Endothelial cell of hepatic sinusoid (primary cell): ENCODE measurements around the gene ZNF277.
"Not testable (repeated sequence)": the region's sequence is repeated elsewhere in the genome, so short reads cannot be mapped to it uniquely, and the experiment has no call there.

ENCODE experiments used
- in situ Hi-C: cut with HindIII; loops from 2 replicates; pipeline ENCODE4 v1.10.0; 2017; ENCODE audit warnings: low sequenced_read_pairs

Gene ZNF277

GRCh38 chr7:112283382-112283910, 77.0 kb downstream of the ZNF277 start:
- in situ Hi-C loops, result no loop called here

- in situ Hi-C loops, result no loop called here
These were observed 80.0 kb downstream of the ZNF277 start for GRCh38 chr7:112286250-112287086.

- in situ Hi-C loops, result no loop called here
These were observed 81.8 kb downstream of the ZNF277 start for GRCh38 chr7:112288301-112288700.

- in situ Hi-C loops, result no loop called here
These were observed 83.6 kb downstream of the ZNF277 start for GRCh38 chr7:112290065-112290464.

GRCh38 chr7:112292162-112292561, 85.7 kb downstream of the ZNF277 start:
- in situ Hi-C loops, result no loop called here

GRCh38 chr7:112293416-112293815, 86.9 kb downstream of the ZNF277 start:
- in situ Hi-C loops, result no loop called here

GRCh38 chr7:112296432-112296831, 89.9 kb downstream of the ZNF277 start:
- in situ Hi-C loops, result loop anchor here (5.0 kb wide), 2 partner anchors 34 to 41 kb away; no protein-coding TSS in a partner anchor

GRCh38 chr7:112297681-112298080, 91.2 kb downstream of the ZNF277 start:
- in situ Hi-C loops, result loop anchor here (5.0 kb wide), 2 partner anchors 35 to 40 kb away; no protein-coding TSS in a partner anchor

GRCh38 chr7:112298543-112299100, 92.1 kb downstream of the ZNF277 start:
- in situ Hi-C loops, result loop anchor here (5.0 kb wide), 2 partner anchors 36 to 39 kb away; no protein-coding TSS in a partner anchor

- in situ Hi-C loops, result no loop called here
These were observed 93.6 kb downstream of the ZNF277 start for GRCh38 chr7:112300072-112300471.

GRCh38 chr7:112300831-112301407, 94.4 kb downstream of the ZNF277 start:
- in situ Hi-C loops, result no loop called here

GRCh38 chr7:112302566-112302965, 96.1 kb downstream of the ZNF277 start:
- in situ Hi-C loops, result no loop called here

- in situ Hi-C loops, result no loop called here
These were observed 100.4 kb downstream of the ZNF277 start for GRCh38 chr7:112306903-112307302.

GRCh38 chr7:112307506-112307905, 101.0 kb downstream of the ZNF277 start:
- in situ Hi-C loops, result no loop called here

- in situ Hi-C loops, result no loop called here
These were observed 102.5 kb downstream of the ZNF277 start for GRCh38 chr7:112308974-112309373.

GRCh38 chr7:112316803-112317202, 110.3 kb downstream of the ZNF277 start:
- in situ Hi-C loops, result not testable (repeated sequence)

- in situ Hi-C loops, result no loop called here
These were observed 115.6 kb downstream of the ZNF277 start for GRCh38 chr7:112322070-112322469.

- in situ Hi-C loops, result no loop called here
These were observed 121.1 kb downstream of the ZNF277 start for GRCh38 chr7:112327566-112327965.

GRCh38 chr7:112331492-112331891, 125.0 kb downstream of the ZNF277 start:
- in situ Hi-C loops, result no loop called here

- in situ Hi-C loops, result no loop called here
These were observed 127.9 kb downstream of the ZNF277 start for GRCh38 chr7:112334366-112334765.

- in situ Hi-C loops, result loop anchor here (5.0 kb wide), 1 partner anchor 39 kb away; no protein-coding TSS in a partner anchor
These were observed 129.8 kb downstream of the ZNF277 start for GRCh38 chr7:112336261-112336660.
